HG03432 (cell line): ENCODE data around the gene LRRC37B.
"Not testable (repeated sequence)": the region's sequence is repeated elsewhere in the genome, so short reads cannot be mapped to it uniquely, and the experiment has no call there.

ENCODE experiments used
- ATAC-seq: cut with Tn5 transposase; IDR thresholded peaks from one replicate; pipeline ENCODE4 v1.9.1; 2021; ENCODE audit warnings: mild to moderate bottlenecking, moderate library complexity; ENCODE audit not compliant: unreplicated experiment

LRRC37B gene

GRCh38 chr17:32084942-32085829, 78.0 kb downstream of the LRRC37B start:
- ATAC-seq, result not testable (repeated sequence)

DNA sequence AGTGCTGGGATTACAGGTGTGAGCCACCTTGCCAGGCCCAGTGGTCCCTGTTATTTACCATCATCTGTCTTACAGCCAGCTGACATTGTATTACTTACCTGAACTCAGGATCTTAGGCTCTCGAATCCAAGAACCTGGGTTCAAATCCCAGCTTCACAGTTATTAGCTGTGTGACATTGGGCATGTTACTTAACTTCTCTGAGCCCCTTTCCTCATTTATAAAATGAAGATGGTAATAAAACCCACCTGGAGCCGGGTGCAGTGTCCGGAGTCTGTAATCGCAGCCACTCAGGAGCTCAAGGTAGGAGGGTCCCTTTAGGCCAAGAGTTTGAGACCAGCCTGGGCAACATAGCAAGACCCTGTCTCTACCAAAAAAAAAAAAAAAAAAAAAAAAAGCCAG, 79.7 kb downstream of the LRRC37B start:
- not testable (repeated sequence) for ATAC-seq

GRCh38 chr17:32092062-32092461, 84.9 kb downstream of the LRRC37B start:
- ATAC-seq, result not testable (repeated sequence)

DNA sequence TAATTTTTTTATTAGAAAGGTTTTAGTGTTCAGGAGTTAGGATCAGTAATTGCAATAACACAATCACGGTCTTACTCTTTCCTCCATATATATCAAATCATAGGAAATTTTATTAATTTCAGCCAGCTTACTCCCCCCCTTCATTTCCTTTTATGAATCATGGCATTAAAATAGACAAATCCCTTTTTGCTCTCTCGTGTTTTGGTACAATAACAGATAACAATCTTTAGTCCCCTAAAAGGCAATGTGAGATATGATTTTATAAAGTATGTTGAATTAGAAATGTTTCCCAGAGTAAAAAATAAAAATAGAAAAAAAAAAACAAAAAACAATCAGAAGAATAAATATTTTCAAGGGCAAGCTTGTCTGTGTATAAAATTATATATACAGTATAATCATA, 92.5 kb downstream of the LRRC37B start:
- no peak for ATAC-seq

DNA sequence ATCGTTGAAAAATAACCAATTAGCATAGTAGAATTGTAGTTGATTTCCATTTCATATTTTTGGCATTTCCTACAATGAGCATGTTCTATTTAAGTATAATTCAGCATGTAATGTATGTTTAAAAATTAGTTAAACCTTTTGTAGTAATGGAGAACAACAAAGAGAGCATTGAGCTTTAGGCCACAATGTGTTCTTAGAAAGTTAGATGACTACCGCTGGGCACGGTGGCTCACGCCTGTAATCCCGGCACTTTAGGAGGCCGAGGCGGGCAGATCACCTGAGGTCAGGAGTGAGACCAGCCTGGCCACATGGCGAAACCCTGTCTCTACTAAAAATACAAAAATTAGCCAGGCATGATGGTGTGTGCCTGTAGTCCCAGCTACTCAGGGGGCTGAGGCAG, 93.1 kb downstream of the LRRC37B start:
- not testable (repeated sequence) for ATAC-seq

GRCh38 chr17:32100971-32101631, 93.9 kb downstream of the LRRC37B start:
- ATAC-seq, result no peak

GRCh38 chr17:32102172-32102571, 95.0 kb downstream of the LRRC37B start:
- no peak for ATAC-seq

- no peak for ATAC-seq
Observed at GRCh38 chr17:32102646-32103186, 95.5 kb downstream of the LRRC37B start.
